ENCODE results near the gene COL11A2. TPM values are rescaled to one million over a fixed set of nuclear protein-coding genes. Genes with fewer than 3 reads are reported as not detected.

The COL11A2 gene
- total and polyA plus RNA-seq, 4 donors, result 2.8 to 12.6 (median 7.7) TPM

DNA sequence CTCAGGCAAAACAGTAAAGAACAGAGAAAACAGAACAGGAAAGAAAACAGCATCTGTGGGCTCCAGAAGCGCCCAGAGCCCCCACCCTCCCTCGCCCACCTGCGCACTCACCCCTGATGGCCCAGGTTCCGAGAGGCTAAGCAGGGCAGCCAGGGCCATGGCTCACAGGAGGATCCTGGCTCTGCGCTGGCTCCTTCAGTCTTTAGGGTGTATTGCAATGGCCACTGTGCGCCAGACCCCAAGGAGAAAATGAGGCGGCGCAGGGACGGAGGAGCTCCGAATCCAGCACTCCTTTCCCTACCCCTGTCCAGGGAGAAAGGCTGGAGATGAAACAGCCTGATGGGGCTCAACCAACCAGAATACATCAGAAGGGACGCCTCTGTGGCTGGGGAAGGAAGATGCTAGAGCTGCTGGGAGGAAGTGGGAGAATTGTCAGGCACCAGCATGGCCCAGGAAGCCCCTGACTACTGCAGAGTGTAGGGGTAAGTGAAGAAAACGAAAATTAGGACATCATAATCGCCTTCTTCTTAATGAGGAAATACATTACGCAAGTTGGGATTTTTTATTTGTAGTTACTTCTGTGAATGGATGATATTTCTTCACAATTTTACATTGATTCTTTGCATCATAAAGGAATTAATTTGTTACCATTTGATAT lies 49.0 kb downstream of the COL11A2 start:
- 85% methylated on average over 5 of the region's 14 CpGs for WGBS (ENCODE audit: insufficient coverage)
- H3K4me3 ChIP-seq (ENCODE audit: low read depth, low read length), result no peak overlapping the region
- no peaks in the 10 kb centered on the region for H3K4me1 ChIP-seq (ENCODE audit: control insufficient read depth, insufficient read depth, low read length)
- peaks cover 3% of the 10 kb centered on the region for H3K9me3 ChIP-seq (ENCODE audit: control insufficient read depth, insufficient read depth, low read length)
- H3K27me3 ChIP-seq (ENCODE audit: control insufficient read depth, insufficient read depth, low read length), result no peaks in the 10 kb centered on the region
- no peak overlapping the region for H3K27ac ChIP-seq (ENCODE audit: low read depth, low read length)
- no peaks in the 10 kb centered on the region for H3K36me3 ChIP-seq (ENCODE audit: control insufficient read depth, insufficient read depth, low read length)
- no peak for DNase-seq (ENCODE audit: low read depth in 4 of 6, low spot score in 6 of 6)

DNA sequence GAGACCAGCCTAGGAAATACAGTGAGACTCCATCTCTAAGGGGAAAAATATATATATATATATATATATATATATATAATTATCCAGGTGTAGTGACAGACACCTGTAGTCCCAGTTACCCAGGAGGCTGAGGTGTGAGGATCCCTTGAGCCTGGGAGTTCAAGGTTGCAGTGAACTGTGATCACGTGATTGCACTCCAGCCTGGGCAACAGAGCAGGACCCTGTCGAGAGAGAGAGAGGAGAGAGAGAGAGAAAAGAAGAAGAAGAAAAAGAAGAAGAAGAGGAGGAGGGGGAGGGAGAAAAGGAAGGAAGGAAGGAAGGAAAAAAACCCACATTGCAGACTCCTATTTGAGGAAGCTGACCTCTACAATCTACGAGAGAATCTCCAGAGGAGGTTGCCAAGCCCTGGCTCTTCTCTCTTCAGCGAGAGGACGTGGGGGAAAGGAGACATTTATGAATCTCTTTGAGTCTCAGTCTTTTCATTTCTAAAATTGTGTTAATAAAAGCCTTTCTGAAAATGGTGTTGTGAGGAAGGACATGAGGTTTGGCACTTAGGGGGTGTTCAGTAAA lies 49.7 kb downstream of the COL11A2 start:
- DNase-seq (ENCODE audit: low read depth in 4 of 6, low spot score in 6 of 6), result no peak
- Histone ChIP-seq H3K4me3 (ENCODE audit: low read depth, low read length) (no peak overlapping the region), H3K4me1 (ENCODE audit: control insufficient read depth, insufficient read depth, low read length) (no peaks in the 10 kb centered on the region), H3K9me3 (ENCODE audit: control insufficient read depth, insufficient read depth, low read length) (peaks cover 3% of the 10 kb centered on the region), H3K27ac (ENCODE audit: low read depth, low read length) (no peak overlapping the region), H3K36me3 (ENCODE audit: control insufficient read depth, insufficient read depth, low read length) (no peaks in the 10 kb centered on the region), H3K27me3 (ENCODE audit: control insufficient read depth, insufficient read depth, low read length) (no peaks in the 10 kb centered on the region)
- no CpG with 5 or more reads among the region's 5 CpGs for WGBS (ENCODE audit: insufficient coverage)

DNA sequence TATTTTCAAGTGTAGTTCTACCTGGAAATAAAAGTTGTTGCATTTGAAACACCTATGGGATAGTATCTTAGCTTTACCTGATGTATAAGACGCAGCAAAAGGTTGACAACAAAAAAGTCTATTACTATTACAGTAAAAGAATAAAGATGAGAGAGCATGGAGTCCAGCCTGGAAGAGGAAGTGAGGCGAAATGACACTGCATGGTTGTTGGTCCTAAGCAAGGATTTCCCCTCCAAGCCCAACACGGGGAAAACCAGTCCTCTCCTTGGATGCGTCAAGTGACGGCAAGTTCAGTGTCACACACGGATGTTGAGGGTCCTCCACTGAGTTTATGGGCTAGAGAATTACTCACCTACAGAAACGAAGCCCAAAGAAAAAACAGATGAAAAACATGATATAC lies 51.7 kb downstream of the COL11A2 start:
- Histone ChIP-seq H3K27ac (ENCODE audit: low read depth, low read length) (no peak overlapping the region), H3K9me3 (ENCODE audit: control insufficient read depth, insufficient read depth, low read length) (peaks cover 3% of the 10 kb centered on the region), H3K4me3 (ENCODE audit: low read depth, low read length) (no peak overlapping the region), H3K36me3 (ENCODE audit: control insufficient read depth, insufficient read depth, low read length) (no peaks in the 10 kb centered on the region), H3K27me3 (ENCODE audit: control insufficient read depth, insufficient read depth, low read length) (no peaks in the 10 kb centered on the region), H3K4me1 (ENCODE audit: control insufficient read depth, insufficient read depth, low read length) (no peaks in the 10 kb centered on the region)
- 80% methylated on average over 2 of the region's 7 CpGs for WGBS (ENCODE audit: insufficient coverage)
- no peak for DNase-seq (ENCODE audit: low read depth in 4 of 6, low spot score in 6 of 6)

DNA sequence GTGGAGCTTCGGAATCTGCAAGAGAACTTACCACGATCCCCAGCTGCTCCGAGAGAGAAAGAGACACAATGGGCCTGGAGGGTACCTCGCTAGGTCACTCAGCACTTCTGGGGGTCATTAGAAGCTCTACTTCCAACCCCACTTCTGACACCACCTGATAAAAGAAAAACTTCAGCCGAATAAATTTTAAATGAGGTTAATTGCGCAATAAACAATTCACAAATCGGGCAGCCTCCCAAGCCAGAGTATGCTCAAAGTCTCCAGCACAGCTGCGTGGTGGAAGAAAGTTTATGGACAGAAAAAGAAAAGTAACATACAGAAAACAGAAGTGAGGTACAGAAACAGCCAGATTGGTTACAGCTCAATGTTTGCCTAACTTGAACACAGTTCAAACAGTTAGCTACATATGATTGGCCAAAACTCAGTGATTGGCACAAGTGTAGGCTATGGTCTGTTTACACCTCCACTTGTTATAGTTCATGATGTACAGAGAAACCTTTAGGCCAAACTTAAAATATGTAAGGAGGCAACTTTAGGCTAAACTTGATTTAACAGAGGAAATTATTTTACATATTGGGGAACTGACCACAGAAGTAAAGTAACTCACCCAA lies 52.6 kb downstream of the COL11A2 start:
- H3K27me3 ChIP-seq (ENCODE audit: control insufficient read depth, insufficient read depth, low read length), result no peaks in the 10 kb centered on the region
- H3K4me3 ChIP-seq (ENCODE audit: low read depth, low read length), result no peak overlapping the region
- H3K36me3 ChIP-seq (ENCODE audit: control insufficient read depth, insufficient read depth, low read length), result no peaks in the 10 kb centered on the region
- WGBS (ENCODE audit: insufficient coverage), result 89% methylated on average over 4 of the region's 8 CpGs
- H3K9me3 ChIP-seq (ENCODE audit: control insufficient read depth, insufficient read depth, low read length), result peaks cover 3% of the 10 kb centered on the region
- no peak for DNase-seq (ENCODE audit: low read depth in 4 of 6, low spot score in 6 of 6)
- H3K4me1 ChIP-seq (ENCODE audit: control insufficient read depth, insufficient read depth, low read length), result no peaks in the 10 kb centered on the region
- H3K27ac ChIP-seq (ENCODE audit: low read depth, low read length), result no peak overlapping the region

DNA sequence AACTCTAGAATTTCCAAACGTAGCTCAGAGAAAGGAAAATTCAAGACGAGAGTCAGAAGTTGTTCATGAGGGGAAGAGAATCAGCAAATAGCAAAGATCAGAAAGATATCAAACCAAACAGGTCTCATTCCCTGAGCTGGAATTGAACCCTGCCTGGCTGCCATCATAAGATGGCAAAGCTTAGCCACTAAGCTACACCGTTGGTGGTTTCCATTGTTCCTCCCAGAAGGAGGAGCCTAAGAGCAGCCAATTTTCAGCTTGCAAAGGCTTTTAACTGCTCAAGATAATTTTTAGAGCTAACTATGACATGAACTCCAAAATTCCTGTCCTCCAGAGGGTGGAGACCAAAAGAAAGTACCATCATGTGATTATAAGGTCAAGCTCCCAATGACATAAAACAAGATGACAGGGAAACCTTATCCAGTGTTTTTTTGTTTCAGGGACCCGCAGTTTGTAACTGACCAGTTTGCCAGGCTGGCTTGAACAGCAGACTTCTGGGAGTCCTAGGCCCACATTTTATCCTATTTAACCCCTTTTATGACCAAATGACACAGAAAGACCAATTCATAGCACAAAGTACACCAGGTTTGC lies 55.9 kb downstream of the COL11A2 start:
- Histone ChIP-seq H3K27ac (ENCODE audit: low read depth, low read length) (no peak overlapping the region), H3K9me3 (ENCODE audit: control insufficient read depth, insufficient read depth, low read length) (no peaks in the 10 kb centered on the region), H3K36me3 (ENCODE audit: control insufficient read depth, insufficient read depth, low read length) (no peaks in the 10 kb centered on the region), H3K4me3 (ENCODE audit: low read depth, low read length) (no peak overlapping the region), H3K27me3 (ENCODE audit: control insufficient read depth, insufficient read depth, low read length) (no peaks in the 10 kb centered on the region), H3K4me1 (ENCODE audit: control insufficient read depth, insufficient read depth, low read length) (no peaks in the 10 kb centered on the region)
- WGBS (ENCODE audit: insufficient coverage), result 29% methylated on average over 2 of the region's 4 CpGs
- no peak for DNase-seq (ENCODE audit: low read depth in 4 of 6, low spot score in 6 of 6)

DNA sequence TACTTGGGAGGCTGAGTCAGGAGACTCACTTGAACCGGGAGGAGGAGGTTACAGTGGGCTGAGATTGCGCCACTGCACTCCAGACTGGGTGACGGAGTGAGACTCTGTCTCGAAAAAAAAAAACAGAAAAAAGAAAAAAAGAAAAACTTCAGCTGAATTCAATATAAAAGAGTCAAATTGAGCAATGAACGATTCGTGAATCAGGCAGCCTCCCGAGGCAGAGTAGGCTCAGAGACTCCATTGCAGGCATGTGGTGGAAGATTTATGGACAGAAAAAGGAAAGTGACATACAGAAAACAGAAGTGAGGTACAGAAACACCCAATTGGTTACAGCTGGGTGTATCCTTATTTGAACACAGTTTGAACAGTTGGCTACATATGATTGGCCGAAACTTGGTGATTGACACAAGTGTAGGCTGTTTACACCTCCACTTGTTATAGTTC lies 60.2 kb downstream of the COL11A2 start:
- no peak overlapping the region for H3K4me3 ChIP-seq (ENCODE audit: low read depth, low read length)
- WGBS (ENCODE audit: insufficient coverage), result 80% methylated on average over 4 of the region's 8 CpGs
- no peaks in the 10 kb centered on the region for H3K4me1 ChIP-seq (ENCODE audit: control insufficient read depth, insufficient read depth, low read length)
- H3K27ac ChIP-seq (ENCODE audit: low read depth, low read length), result no peak overlapping the region
- H3K36me3 ChIP-seq (ENCODE audit: control insufficient read depth, insufficient read depth, low read length), result no peaks in the 10 kb centered on the region
- H3K27me3 ChIP-seq (ENCODE audit: control insufficient read depth, insufficient read depth, low read length), result no peaks in the 10 kb centered on the region
- DNase-seq (ENCODE audit: low read depth in 4 of 6, low spot score in 6 of 6), result no peak
- H3K9me3 ChIP-seq (ENCODE audit: control insufficient read depth, insufficient read depth, low read length), result no peaks in the 10 kb centered on the region

DNA sequence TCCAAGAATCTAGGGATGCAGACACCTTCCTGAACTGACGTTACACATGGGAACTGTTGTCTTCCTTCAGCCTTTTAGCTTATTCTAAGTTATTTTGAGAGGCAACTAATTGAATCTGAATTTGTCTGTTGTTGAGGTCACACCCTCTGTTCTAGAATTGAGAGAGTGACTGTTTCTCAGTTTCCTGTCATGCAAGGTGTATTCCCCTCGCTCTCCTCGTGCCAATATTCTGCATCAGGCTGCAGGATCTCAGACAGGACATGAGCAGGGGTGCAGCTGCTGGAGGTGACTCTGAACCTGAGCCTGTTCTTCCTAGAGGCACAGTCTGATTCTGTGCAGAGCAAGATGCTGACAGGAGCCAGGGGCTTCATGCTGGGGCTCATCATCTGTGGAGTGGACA lies 63.9 kb downstream of the COL11A2 start:
- H3K9me3 ChIP-seq (ENCODE audit: control insufficient read depth, insufficient read depth, low read length), result peaks cover 4% of the 10 kb centered on the region
- H3K27me3 ChIP-seq (ENCODE audit: control insufficient read depth, insufficient read depth, low read length), result no peaks in the 10 kb centered on the region
- H3K36me3 ChIP-seq (ENCODE audit: control insufficient read depth, insufficient read depth, low read length), result no peaks in the 10 kb centered on the region
- H3K4me3 ChIP-seq (ENCODE audit: low read depth, low read length), result no peak overlapping the region
- no peaks in the 10 kb centered on the region for H3K4me1 ChIP-seq (ENCODE audit: control insufficient read depth, insufficient read depth, low read length)
- 90% methylated on average over 2 of the region's 3 CpGs for WGBS (ENCODE audit: insufficient coverage)
- no peak for DNase-seq (ENCODE audit: low read depth in 4 of 6, low spot score in 6 of 6)
- no peak overlapping the region for H3K27ac ChIP-seq (ENCODE audit: low read depth, low read length)

DNA sequence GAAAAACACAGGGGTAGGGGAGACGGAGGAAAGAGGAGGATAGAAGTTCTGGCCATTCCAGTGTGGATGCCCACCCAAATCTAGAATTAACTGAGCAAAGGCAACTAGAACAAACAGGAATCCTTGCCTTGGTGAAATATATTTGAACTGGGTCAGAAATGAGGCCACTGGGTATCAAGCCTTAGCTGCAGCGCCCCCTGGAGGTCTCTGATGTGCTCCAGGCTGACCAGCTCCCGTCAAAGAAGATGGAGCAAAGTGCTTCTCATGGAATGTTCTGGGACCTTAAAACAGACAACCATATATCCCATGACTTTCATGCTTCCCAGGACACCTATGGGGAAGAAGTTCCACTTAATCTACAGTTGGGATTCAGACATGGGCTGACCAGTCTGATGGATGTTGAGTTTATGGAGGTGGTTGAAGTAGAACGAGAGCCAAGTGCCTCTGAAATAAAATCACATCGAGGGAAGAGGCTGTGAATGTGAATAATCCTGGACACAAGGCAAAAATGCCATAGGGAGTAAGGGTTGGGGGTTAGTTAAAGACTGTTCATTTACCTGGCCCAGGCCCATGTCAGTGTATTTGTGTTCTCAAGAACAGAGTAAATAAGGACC lies 66.1 kb downstream of the COL11A2 start:
- Histone ChIP-seq H3K9me3 (ENCODE audit: control insufficient read depth, insufficient read depth, low read length) (peaks cover 4% of the 10 kb centered on the region), H3K4me1 (ENCODE audit: control insufficient read depth, insufficient read depth, low read length) (no peaks in the 10 kb centered on the region), H3K27me3 (ENCODE audit: control insufficient read depth, insufficient read depth, low read length) (no peaks in the 10 kb centered on the region), H3K4me3 (ENCODE audit: low read depth, low read length) (no peak overlapping the region), H3K36me3 (ENCODE audit: control insufficient read depth, insufficient read depth, low read length) (no peaks in the 10 kb centered on the region), H3K27ac (ENCODE audit: low read depth, low read length) (no peak overlapping the region)
- WGBS (ENCODE audit: insufficient coverage), result 59% methylated on average over 4 of the region's 5 CpGs
- peak in 1 of 6 donors; percentile 34 for DNase-seq (ENCODE audit: low read depth in 4 of 6, low spot score in 6 of 6)

DNA sequence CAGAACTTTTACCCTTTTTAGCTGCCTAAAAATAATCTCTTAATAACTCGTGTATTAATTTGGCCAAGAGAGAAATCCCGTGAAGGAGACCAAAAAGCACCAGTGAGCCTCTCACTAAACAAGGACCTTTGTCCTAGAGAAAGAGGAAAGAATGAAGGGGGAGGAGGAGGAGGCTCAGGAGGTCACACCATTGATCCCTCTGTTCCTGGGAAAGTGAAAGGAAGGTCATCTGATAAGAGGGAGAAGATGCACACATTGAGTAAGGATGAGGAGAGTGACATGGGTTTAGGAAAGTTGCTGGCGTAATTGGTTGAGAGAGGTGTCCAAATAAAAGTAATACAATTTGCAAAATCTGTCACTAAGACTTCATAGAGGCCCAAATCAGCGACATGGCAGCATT lies 67.3 kb downstream of the COL11A2 start:
- Histone ChIP-seq H3K27me3 (ENCODE audit: control insufficient read depth, insufficient read depth, low read length) (no peaks in the 10 kb centered on the region), H3K4me1 (ENCODE audit: control insufficient read depth, insufficient read depth, low read length) (no peaks in the 10 kb centered on the region), H3K4me3 (ENCODE audit: low read depth, low read length) (no peak overlapping the region), H3K27ac (ENCODE audit: low read depth, low read length) (no peak overlapping the region), H3K36me3 (ENCODE audit: control insufficient read depth, insufficient read depth, low read length) (no peaks in the 10 kb centered on the region), H3K9me3 (ENCODE audit: control insufficient read depth, insufficient read depth, low read length) (peaks cover 4% of the 10 kb centered on the region)
- WGBS (ENCODE audit: insufficient coverage), result 71% methylated on average over 1 of the region's 4 CpGs
- DNase-seq (ENCODE audit: low read depth in 4 of 6, low spot score in 6 of 6), result no peak
